Chondrocyte (in vitro differentiated cells): ENCODE results near the gene PTH1R. TPM values are rescaled to one million over a fixed set of nuclear protein-coding genes. Genes with fewer than 3 reads are reported as not detected.

ENCODE experiments used
- DNase-seq: peaks from one replicate; pipeline ENCODE4 v3.0.0; 2021; ENCODE audit warnings: mixed read lengths, low spot score
- H3K27ac Mint-ChIP-seq: one replicate; pipeline ENCODE4 v1.8.0; 2021; ENCODE audit warnings: mild to moderate bottlenecking, moderate library complexity, mixed read lengths; ENCODE audit not compliant: unreplicated experiment
- H3K27me3 Mint-ChIP-seq: 2 replicates; pipeline ENCODE4 v1.8.0; 2021; ENCODE audit warnings: low read depth, mixed read lengths
- H3K36me3 Mint-ChIP-seq: 2 replicates; pipeline ENCODE4 v1.8.0; 2021; ENCODE audit warnings: low read depth, mixed read lengths
- H3K4me1 Mint-ChIP-seq: 2 replicates; pipeline ENCODE4 v1.8.0; 2021; ENCODE audit warnings: low read depth, mild to moderate bottlenecking, mixed read lengths
- H3K4me3 Mint-ChIP-seq: one replicate; pipeline ENCODE4 v1.8.0; 2021; ENCODE audit warnings: mild to moderate bottlenecking, moderate library complexity, mixed read lengths; ENCODE audit not compliant: unreplicated experiment
- H3K9me3 Mint-ChIP-seq: 2 replicates; pipeline ENCODE4 v1.8.0; 2021; ENCODE audit warnings: low read depth, mixed read lengths
- total RNA-seq: library from RNA; stranded (reverse); gene quantifications from 3 replicates; pipeline ENCODE4 v1.2.1, GENCODE V29; 2021
- TF ChIP-seq, protein P1 (sequence below): fragments of 200-600 bp; sonication (generic); IDR thresholded peaks from 2 replicates; pipeline ENCODE4 v1.5.0; 2021; ENCODE audit warnings: antibody characterized with exemption, mild to moderate bottlenecking, moderate library complexity

Gene PTH1R
- total RNA-seq, 1 donor from 2014 or later = 3.1 TPM

DNA sequence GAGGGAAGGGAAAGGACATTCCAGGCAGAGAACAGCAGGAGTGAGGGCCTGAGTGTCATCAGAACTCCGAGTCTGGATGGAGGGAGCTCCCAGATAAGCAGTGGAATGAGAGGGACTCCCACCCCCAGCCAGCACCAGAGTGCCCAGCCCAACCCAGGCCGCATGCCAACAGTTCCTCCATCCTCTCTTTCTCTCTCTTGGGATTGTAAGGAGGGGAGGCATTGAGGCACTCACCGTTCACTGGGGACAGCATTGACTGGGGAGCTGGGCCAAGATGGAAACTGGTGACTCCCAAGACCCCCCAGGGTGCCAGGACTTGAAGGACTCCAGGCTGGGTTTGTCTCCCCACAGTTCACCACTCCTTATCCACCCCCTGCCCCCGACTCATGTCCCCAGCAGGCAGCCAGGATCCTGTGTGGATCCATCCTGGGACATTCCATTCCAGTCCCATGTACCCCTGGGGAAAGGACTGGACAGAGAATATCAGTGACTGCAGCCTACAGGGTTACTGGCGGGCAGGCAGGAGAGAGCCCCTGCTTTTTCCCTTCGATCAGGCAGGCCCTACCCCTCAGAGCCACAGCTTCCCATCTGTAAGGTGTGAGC, 15.7 kb downstream of the PTH1R start:
- Mint-ChIP-seq H3K9me3 (no peaks in the 10 kb centered on the region), H3K4me3 (peak overlapping the region; percentile 72), H3K27ac (no peak overlapping the region), H3K36me3 (no peaks in the 10 kb centered on the region), H3K4me1 (peaks cover 25% of the 10 kb centered on the region), H3K27me3 (peaks cover 2% of the 10 kb centered on the region)
- TF ChIP-seq, protein P1, sequence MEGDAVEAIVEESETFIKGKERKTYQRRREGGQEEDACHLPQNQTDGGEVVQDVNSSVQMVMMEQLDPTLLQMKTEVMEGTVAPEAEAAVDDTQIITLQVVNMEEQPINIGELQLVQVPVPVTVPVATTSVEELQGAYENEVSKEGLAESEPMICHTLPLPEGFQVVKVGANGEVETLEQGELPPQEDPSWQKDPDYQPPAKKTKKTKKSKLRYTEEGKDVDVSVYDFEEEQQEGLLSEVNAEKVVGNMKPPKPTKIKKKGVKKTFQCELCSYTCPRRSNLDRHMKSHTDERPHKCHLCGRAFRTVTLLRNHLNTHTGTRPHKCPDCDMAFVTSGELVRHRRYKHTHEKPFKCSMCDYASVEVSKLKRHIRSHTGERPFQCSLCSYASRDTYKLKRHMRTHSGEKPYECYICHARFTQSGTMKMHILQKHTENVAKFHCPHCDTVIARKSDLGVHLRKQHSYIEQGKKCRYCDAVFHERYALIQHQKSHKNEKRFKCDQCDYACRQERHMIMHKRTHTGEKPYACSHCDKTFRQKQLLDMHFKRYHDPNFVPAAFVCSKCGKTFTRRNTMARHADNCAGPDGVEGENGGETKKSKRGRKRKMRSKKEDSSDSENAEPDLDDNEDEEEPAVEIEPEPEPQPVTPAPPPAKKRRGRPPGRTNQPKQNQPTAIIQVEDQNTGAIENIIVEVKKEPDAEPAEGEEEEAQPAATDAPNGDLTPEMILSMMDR = no peak
- peak; percentile 49 for DNase-seq

DNA sequence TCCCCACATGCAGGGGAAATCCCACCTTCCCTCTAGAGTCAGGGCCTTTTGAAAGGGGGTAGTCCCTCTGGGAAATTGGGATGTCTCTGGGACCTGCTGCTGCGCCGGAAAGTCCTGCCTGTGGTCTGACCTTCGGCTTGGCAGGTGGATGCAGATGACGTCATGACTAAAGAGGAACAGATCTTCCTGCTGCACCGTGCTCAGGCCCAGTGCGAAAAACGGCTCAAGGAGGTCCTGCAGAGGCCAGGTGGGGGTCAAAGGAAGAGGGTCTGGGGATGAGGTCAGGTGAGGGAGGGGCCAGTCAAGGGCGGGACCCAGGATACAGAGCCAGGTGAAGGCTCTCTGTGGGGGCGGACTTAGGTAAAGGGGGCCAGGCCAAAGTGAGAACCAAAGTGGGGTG, 16.2 kb downstream of the PTH1R start:
- Mint-ChIP-seq H3K27me3 (peaks cover 2% of the 10 kb centered on the region), H3K4me3 (no peak overlapping the region)

DNA sequence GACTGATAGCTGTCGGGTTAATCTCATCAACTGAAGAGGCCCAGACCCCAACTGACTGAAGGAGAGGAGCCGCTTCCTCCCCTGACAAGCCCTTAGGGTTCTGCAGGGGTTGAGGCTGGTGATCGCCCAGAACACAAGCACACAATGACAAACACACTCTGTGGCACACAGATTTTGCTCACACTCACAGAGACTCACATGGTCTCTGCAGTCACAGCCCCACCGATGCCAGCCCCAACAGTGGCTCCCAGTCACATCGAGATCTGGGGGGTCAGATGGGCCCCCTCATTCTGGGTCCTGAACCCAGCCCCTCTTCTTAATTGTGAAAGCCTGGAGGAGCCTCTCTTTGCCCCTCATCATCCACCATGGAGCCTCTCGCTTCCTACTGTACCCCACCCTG, 16.7 kb downstream of the PTH1R start:
- no peak overlapping the region for H3K27ac Mint-ChIP-seq
- no peak overlapping the region for H3K4me3 Mint-ChIP-seq
- no peaks in the 10 kb centered on the region for H3K9me3 Mint-ChIP-seq
- DNase-seq = peak; percentile 60
- TF ChIP-seq, protein P1 = no peak
- peaks cover 25% of the 10 kb centered on the region for H3K4me1 Mint-ChIP-seq
- peaks cover 2% of the 10 kb centered on the region for H3K27me3 Mint-ChIP-seq
- H3K36me3 Mint-ChIP-seq = no peaks in the 10 kb centered on the region

More for the DNA sequence above, 16.2 kb downstream of the PTH1R start:
- Mint-ChIP-seq H3K27ac (no peak overlapping the region), H3K9me3 (no peaks in the 10 kb centered on the region), H3K36me3 (no peaks in the 10 kb centered on the region), H3K4me1 (peaks cover 25% of the 10 kb centered on the region)
- TF ChIP-seq, protein P1 = no peak
- DNase-seq = no peak

DNA sequence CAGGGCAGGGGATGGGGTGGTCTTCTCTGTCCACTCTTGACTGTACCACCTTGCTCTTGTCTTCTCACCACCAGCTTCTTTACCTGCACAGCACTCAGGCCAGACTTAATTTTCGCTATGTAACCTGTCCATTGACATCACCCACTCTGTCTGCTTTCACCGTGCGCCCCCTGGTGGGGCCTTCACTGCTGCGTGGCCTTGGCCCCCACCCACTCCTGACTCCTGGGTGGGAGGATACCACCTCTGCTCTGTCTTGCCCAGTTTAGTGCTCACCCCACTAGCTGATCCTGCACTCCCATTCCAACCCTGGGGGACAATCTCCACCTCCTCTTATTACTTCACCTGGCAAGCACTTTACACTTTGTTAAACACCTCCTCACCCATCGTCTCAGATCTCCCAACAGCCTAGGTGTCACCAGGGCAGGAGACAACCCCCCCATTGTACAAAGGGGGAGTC, 17.7 kb downstream of the PTH1R start:
- peaks cover 2% of the 10 kb centered on the region for H3K27me3 Mint-ChIP-seq
- TF ChIP-seq, protein P1 = peak; percentile 96
- no peak overlapping the region for H3K27ac Mint-ChIP-seq
- no peaks in the 10 kb centered on the region for H3K9me3 Mint-ChIP-seq
- peaks cover 28% of the 10 kb centered on the region for H3K4me1 Mint-ChIP-seq
- DNase-seq = peak; percentile 79
- no peaks in the 10 kb centered on the region for H3K36me3 Mint-ChIP-seq
- no peak overlapping the region for H3K4me3 Mint-ChIP-seq

DNA sequence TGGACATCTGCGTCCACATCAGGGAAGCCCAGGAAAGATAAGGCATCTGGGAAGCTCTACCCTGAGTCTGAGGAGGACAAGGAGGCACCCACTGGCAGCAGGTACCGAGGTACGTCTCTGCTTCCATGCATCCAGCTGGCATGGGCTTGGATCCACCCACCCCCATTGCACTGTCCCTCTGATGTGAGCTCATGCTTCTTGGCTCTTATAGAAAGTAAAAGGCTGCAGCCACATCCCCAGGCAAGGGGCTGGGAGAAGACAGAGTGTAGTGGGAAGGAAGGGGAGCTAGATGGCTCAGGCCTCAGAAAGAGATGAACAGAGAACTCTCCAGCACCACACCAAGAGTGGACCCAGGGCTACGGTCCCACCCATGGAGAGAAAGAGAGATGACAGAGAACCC, 18.2 kb downstream of the PTH1R start:
- Mint-ChIP-seq H3K9me3 (no peaks in the 10 kb centered on the region), H3K36me3 (no peaks in the 10 kb centered on the region), H3K27ac (peak overlapping the region; percentile 24), H3K4me3 (no peak overlapping the region), H3K4me1 (peaks cover 28% of the 10 kb centered on the region), H3K27me3 (peaks cover 2% of the 10 kb centered on the region)
- TF ChIP-seq, protein P1 = no peak
- peak; percentile 47 for DNase-seq
